Hepatocyte (in vitro differentiated cells): Measurements from ENCODE around the gene TCEANC2.

Experiments used
- CTCF ChIP-seq: fragments of 200-600 bp; sonication (generic); IDR thresholded peaks from 2 replicates; pipeline ENCODE4 v1.5.1; 2016; ENCODE audit warnings: antibody characterized with exemption, mild to moderate bottlenecking; ENCODE audit not compliant: poor library complexity
- EZH2 ChIP-seq: fragments of 200-600 bp; sonication (generic); IDR thresholded peaks from 2 replicates; pipeline ENCODE4 v1.6.1; 2016; ENCODE audit warnings: antibody characterized with exemption, mild to moderate bottlenecking, borderline replicate concordance
- EZH2phosphoT487 ChIP-seq: fragments of 200-600 bp; sonication (generic); IDR thresholded peaks from one replicate; pipeline ENCODE4 v1.6.1; 2018; ENCODE audit warnings: antibody characterized with exemption, mild to moderate bottlenecking, low read depth, moderate library complexity; ENCODE audit not compliant: unreplicated experiment, severe bottlenecking

GRCh38 chr1:54105080-54105479 is 51.7 kb downstream of the TCEANC2 start:
- no peak for TF ChIP-seq CTCF
- no peak for TF ChIP-seq EZH2
- TF ChIP-seq EZH2phosphoT487 = no peak
